Measurements from ENCODE around the gene ST3GAL6. TPM values are rescaled to one million over a fixed set of nuclear protein-coding genes. Genes with fewer than 3 reads are reported as not detected.

The ST3GAL6 gene
- total RNA-seq, 1 donor from 2014 or later, result 87.0 TPM

GRCh38 chr3:98769448-98769847 is 6.3 kb downstream of the ST3GAL6 start:
- no peak for DNase-seq (ENCODE audit: low spot score)
- intact Hi-C loops (cut with DNase I), result loop anchor here (2.0 kb wide), 1 partner anchor 37 kb away; no protein-coding TSS in a partner anchor

GRCh38 chr3:98770261-98771039 is 7.3 kb downstream of the ST3GAL6 start:
- intact Hi-C loops (cut with DNase I), result no loop called here
- peak; percentile 79 for DNase-seq (ENCODE audit: low spot score)

GRCh38 chr3:98772022-98772421 is 8.9 kb downstream of the ST3GAL6 start:
- intact Hi-C loops (cut with DNase I), result no loop called here
- no peak for DNase-seq (ENCODE audit: low spot score)

- intact Hi-C loops (cut with DNase I), result no loop called here
- no peak for DNase-seq (ENCODE audit: low spot score)
Measured at GRCh38 chr3:98775459-98776139, 12.5 kb downstream of the ST3GAL6 start.

DNA sequence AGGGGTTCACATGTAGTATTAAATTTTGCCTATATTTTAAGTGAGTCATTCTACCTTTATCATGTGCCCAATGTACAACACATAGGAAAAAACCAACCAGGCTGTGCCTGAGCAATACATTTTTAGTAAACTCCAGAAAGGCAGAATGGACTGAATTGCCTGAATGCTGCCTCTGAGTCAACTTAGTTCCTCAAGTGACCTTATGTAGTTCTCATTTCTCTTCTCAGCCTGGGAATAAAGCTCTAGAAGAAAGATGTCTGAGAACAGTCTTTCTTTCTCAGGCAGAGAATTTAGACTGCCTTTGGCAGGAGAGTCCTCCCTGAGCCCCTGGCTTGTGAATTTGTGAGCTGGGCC is 13.0 kb downstream of the ST3GAL6 start:
- intact Hi-C loops (cut with DNase I), result no loop called here
- no peak for DNase-seq (ENCODE audit: low spot score)

DNA sequence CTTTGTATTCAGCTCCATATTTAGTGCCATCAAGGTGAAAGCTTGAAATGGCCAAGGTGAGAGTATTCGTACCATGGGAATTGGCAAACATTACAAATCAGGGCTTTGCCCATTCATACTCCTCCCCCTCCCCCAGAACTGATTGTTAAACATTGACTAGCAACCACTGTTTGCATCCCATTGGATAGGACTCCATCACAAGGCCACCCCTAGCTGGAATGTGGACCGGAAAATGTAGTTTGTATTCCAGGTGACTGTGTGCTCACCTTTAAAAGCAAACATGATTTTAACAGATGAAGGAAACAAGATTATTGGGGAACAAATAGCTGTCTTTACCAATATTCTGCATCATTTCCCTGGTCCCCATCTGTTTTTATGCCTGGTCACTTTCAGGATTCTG is 14.1 kb downstream of the ST3GAL6 start:
- intact Hi-C loops (cut with DNase I), result no loop called here
- no peak for DNase-seq (ENCODE audit: low spot score)

DNA sequence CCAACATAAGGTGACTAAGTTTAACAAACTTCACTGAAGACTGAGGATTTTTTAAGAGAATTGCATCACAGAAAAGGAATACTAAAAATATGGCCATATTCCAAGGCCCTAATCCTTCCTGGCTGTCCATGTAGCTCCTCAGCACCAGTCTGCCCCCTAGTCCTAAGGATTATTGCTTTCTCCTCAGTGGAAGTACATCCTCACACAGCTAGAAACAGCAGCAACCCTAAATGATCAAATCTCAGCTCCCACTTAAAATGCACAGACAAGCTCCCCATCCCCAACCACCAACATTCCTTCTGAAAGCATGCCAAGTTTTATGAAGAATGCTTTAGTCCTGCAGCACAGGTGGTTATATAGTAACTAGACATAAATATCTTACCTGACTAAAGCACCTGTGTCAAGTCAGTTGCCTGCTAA is 14.7 kb downstream of the ST3GAL6 start:
- no peak for DNase-seq (ENCODE audit: low spot score)
- intact Hi-C loops (cut with DNase I), result no loop called here

DNA sequence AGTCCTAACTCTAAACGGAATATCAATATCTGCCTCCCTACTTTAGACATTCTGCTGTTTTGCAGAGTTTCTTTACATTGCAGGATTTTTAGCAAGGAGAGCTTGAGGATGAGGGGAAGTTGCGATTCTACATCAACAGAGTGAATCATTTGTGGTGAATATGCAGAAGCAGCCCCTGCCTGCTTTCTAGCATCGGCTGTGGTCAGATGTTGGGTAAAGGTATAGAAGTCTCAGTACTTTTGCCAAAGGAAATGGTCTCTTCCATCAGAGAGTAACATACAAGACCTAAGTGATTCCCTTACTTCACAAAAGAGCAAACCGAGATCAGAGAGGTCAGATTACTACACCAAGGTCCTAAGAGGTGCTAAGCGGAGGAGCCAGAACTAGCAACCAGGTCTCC is 15.2 kb downstream of the ST3GAL6 start:
- intact Hi-C loops (cut with DNase I), result no loop called here

GRCh38 chr3:98778852-98779413 is 15.8 kb downstream of the ST3GAL6 start:
- intact Hi-C loops (cut with DNase I), result no loop called here
- DNase-seq (ENCODE audit: low spot score), result no peak

More for the DNA sequence above, 15.2 kb downstream of the ST3GAL6 start:
- no peak for DNase-seq (ENCODE audit: low spot score)

GRCh38 chr3:98779541-98780335 is 16.6 kb downstream of the ST3GAL6 start:
- DNase-seq (ENCODE audit: low spot score), result no peak
- intact Hi-C loops (cut with DNase I), result loop anchor here (10.0 kb wide), 1 partner anchor 185 kb away; the partner anchor contains the start of gene CPOX

GRCh38 chr3:98780343-98780742 is 17.2 kb downstream of the ST3GAL6 start:
- intact Hi-C loops (cut with DNase I), result loop anchor here (10.0 kb wide), 1 partner anchor 186 kb away; the partner anchor contains the start of gene CPOX
- no peak for DNase-seq (ENCODE audit: low spot score)

DNA sequence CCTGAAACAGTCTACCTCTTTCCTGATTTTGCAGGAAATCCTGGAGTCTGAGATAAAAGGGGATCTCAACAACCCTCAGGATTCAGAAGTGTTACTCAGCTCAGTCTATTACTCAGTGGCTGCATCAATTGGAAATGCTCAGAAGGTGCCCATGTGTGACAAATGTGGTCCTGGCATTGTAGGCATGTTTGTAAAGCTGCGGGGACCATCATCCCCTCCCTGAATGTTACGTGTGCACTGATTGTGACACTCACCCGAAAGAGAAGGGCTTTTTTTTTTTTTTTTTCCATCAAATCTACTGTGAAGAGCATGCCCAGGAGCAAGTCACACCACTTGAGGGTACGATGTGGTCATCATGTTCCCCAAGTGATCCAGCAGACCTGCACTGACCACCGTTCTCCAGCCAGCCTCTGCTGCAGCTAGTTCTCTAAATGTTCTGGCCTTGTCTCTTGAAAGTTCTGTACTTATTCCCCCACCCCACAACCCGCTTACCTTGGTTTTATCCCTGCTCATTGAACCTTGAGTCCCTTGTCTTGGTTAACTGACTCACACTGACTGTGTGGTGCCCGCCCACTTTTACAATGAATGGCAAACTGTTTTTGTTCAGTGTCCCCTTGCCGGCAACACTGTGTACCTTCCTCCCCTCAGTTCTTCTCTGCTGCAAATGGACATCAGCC is 19.8 kb downstream of the ST3GAL6 start:
- DNase-seq (ENCODE audit: low spot score), result no peak
- intact Hi-C loops (cut with DNase I), result loop anchor here (10.0 kb wide), 1 partner anchor 188 kb away; the partner anchor contains the start of gene CPOX

DNA sequence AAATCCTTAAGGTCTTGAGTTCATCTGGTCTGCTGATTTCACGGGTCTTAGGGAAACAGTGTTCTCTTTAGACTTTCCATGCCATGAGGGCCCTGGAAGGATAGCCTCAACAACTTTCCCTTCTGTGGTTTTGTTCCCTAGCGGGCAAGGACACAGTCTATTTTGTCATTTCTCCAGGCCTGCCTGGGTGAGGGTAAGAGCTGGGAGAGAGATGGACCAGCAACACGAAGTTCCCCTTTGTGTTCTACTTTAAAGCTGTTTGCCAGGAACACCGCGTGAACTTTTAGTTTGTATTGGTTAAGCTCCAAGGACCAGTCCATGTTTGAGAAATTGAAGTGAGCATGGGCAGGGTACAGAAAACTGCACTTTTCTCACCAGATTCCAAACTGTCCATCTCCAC is 20.9 kb downstream of the ST3GAL6 start:
- DNase-seq (ENCODE audit: low spot score), result no peak
- intact Hi-C loops (cut with DNase I), result loop anchor here (10.0 kb wide), 1 partner anchor 189 kb away; the partner anchor contains the start of gene CPOX

DNA sequence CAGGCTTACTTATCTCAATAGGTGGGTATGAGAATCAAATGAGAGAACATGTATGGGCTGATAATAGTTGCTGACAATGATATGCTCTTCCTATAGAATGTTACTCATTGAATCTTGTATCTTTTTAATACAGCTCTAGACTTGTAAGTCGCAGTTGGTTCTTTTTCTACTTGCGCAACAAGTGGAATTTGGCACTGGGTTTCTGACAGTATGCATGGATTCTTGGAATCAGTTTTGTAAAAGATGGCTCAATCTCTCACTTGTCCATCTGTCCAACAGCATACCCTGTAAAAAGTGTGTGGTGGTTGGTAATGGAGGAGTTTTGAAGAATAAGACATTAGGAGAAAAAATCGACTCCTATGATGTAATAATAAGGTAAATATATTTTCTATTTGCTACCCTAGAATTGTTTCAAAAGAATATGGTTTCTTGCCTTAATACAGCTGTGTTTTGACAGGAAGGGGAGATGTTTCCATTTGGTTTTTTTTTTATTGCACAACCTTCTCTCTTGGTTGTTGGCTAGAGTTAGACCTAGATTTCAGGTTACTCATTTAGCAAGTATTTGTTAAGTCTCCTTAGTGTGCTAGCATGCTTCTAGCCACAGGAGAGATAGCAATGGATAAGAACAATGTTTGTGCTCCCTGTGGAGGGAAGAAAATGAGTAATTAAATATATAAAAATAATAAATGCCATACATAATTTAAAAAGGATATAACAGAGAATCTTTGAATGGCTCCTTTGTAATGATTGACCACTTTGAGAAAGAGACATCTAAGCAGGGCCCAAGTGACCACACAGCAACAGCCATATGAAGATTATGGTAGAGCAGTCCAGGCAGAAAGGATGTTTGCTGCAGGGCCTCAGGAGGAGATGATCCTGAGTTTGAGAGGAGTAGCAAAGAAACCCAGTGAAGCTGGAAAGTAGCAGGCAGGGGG is 21.8 kb downstream of the ST3GAL6 start:
- intact Hi-C loops (cut with DNase I), result loop anchor here (5.0 to 10.0 kb wide), 2 partner anchors 93 to 190 kb away; partner anchors contain the start of gene CPOX

DNA sequence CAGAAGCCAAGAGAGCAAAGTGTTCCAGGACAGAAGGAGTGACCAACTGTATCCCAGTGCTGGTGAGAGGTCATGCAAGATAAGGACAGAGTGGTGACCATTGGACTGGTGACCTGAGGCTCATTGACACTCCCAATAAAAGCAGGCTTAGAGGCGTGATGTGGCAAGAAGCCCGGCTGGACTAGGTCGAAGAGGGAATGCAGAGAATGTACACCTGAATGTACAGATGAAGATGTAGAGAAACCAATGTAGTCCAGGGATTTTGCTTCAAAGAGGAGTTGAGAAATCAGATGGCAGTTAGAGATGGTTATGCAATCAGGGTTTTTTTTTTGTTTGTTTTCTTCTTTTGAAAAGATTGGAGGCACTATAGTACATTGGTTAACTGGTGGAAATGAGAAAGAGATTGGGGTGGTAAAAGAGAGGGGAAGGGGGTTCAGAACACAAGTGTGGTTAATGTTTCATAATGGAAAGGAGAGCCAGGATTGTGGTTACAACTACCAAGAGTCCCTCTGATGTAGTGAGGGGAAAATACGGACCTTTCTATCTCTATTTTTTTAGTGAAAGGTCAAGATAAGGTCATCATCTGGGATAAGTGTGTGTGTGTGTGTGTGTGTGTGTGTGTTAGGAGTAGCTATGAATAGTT is 23.3 kb downstream of the ST3GAL6 start:
- no peak for DNase-seq (ENCODE audit: low spot score)
- intact Hi-C loops (cut with DNase I), result loop anchor here (5.0 to 10.0 kb wide), 2 partner anchors 94 to 192 kb away; partner anchors contain the start of gene CPOX

More for the DNA sequence above, 21.8 kb downstream of the ST3GAL6 start:
- no peak for DNase-seq (ENCODE audit: low spot score)

DNA sequence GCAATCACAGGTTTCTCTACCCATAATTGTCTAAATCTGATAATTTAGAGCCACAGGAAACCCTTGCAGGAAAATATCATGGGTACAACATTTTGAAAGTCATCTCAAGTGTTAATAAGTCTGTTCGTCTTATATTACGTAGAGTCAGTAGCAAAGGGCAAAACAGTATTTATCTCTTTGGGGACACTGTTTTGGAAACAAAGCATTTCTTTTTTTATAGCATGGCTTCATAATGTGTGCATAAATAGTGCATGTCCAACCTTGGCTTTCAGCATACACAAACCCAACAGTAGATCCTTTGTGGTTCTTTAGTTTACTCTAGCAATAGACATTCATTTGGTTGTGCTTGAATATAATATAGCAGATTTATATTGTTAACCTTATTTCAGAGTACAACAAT is 24.0 kb downstream of the ST3GAL6 start:
- intact Hi-C loops (cut with DNase I), result loop anchor here (5.0 to 10.0 kb wide), 2 partner anchors 95 to 192 kb away; partner anchors contain the start of gene CPOX

DNA sequence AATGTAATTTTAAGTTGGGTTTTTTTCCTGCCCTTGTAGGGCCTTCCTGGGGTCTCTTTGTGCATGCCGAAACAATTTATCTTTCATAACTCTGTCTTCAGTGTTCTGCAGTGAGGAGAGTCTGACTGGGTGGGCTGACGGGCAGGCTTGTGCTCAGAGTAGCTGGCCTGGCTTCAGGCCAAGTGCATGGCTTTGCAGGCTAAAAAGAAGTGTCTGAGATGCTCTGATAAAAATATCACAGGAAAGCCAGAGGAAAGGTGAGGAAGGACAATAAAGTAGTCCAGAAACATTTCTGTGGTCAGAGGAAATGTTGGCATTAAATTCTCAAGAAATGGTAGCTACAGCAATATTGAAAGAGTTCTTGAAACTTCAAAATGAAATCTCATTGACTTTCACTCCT is 25.5 kb downstream of the ST3GAL6 start:
- intact Hi-C loops (cut with DNase I), result loop anchor here (5.0 to 10.0 kb wide), 2 partner anchors 96 to 194 kb away; partner anchors contain the start of gene CPOX
- DNase-seq (ENCODE audit: low spot score), result no peak

More for the DNA sequence above, 24.0 kb downstream of the ST3GAL6 start:
- DNase-seq (ENCODE audit: low spot score), result no peak
